Neutrophil (primary cell): ENCODE results near the gene SELENOW.
"Not testable (repeated sequence)": the region's sequence is repeated elsewhere in the genome, so short reads cannot be mapped to it uniquely, and the experiment has no call there.

Source experiments
- H3K27ac ChIP-seq: fragments of 200-600 bp; sonication (generic); 2 replicates; pipeline ENCODE4 v1.5.1; 2016; ENCODE audit warnings: mild to moderate bottlenecking, moderate library complexity
- H3K27me3 ChIP-seq: fragments of 200-600 bp; sonication (generic); 2 replicates; pipeline ENCODE4 v1.6.0; 2016; ENCODE audit warnings: mild to moderate bottlenecking
- H3K36me3 ChIP-seq: fragments of 200-600 bp; sonication (generic); 2 replicates; pipeline ENCODE4 v1.5.1; 2017
- H3K4me1 ChIP-seq, 2 experiments: fragments of 200-600 bp in 1 of 2; sonication (generic) in 1 of 2; 1 replicate in 1 of 2; 2 replicates in 1 of 2; pipeline versions ENCODE4 v1.5.1 to v1.6.1; 2013 to 2016; ENCODE audit warnings: low read depth in 1 of 2, low read length in 1 of 2, mild to moderate bottlenecking in 1 of 2, moderate library complexity in 1 of 2; ENCODE audit not compliant: control insufficient read depth in 1 of 2, insufficient read depth in 1 of 2
- H3K4me3 ChIP-seq, 2 experiments: fragments of 200-600 bp in 1 of 2; sonication (generic) in 1 of 2; 1 replicate in 1 of 2; 2 replicates in 1 of 2; pipeline ENCODE4 v1.5.1; 2013 to 2016; ENCODE audit warnings: low read depth in 1 of 2, low read length in 1 of 2, mild to moderate bottlenecking in 1 of 2, moderate library complexity in 1 of 2
- H3K9me3 ChIP-seq: fragments of 200-600 bp; sonication (generic); 2 replicates; pipeline ENCODE4 v1.5.1; 2016
- CTCF ChIP-seq: fragments of 200-600 bp; sonication (generic); IDR thresholded peaks from 2 replicates; pipeline ENCODE4 v1.5.1; 2016; ENCODE audit warnings: antibody characterized with exemption

The SELENOW gene

DNA sequence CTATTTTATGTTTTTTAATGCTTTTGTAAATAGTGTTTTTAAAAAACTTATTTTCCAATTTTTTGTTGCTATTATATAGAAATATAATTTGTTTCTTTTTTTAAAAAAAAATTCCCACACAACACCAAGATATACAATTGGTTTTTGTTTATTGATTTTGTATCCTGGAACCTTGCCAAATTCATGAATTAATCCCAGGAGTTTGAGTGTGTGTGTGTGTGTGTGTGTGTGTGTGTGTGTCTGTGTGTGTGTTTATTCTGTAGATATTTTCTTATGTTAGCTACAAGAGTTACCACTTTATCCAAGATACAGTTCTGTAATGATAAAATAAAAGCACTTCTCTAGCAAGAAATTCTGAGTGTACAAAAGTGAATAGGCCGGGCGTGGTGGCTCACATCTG is 18.3 kb downstream of the SELENOW start:
- no peaks in the 10 kb centered on the region for H3K9me3 ChIP-seq
- no peak for TF ChIP-seq CTCF
- peaks cover 13% of the 10 kb centered on the region for H3K27me3 ChIP-seq
- no peak overlapping the region for H3K27ac ChIP-seq
- no peaks in the 10 kb centered on the region for H3K36me3 ChIP-seq
- no peaks in the 10 kb centered on the region for H3K4me1 ChIP-seq
- no peak overlapping the region for H3K4me3 ChIP-seq

GRCh38 chr19:47797996-47798903 is 19.7 kb downstream of the SELENOW start:
- TF ChIP-seq CTCF, result no peak

DNA sequence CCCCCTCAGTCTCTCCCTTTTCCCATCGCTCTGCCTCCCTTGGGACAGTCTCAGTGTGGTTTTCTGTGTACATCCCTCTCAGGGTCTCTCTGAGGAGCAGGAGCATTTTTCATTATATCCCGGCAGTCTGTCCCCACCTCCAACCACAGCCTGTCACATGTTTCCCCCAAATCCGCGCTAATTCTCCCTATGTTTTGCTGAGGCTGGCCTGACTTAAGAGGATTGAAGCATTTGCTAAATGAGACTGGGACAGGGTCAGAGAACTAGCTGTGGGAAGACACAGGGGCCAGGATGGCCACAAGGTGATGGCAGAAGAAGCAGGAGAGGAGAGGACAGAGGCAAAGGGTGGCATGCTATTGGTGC is 20.4 kb downstream of the SELENOW start:
- no peaks in the 10 kb centered on the region for H3K9me3 ChIP-seq
- no peaks in the 10 kb centered on the region for H3K36me3 ChIP-seq
- no peak overlapping the region for H3K27ac ChIP-seq
- H3K4me1 ChIP-seq, result no peaks in the 10 kb centered on the region
- no peak overlapping the region for H3K4me3 ChIP-seq
- peaks cover 13% of the 10 kb centered on the region for H3K27me3 ChIP-seq
- TF ChIP-seq CTCF, result no peak

More at GRCh38 chr19:47797996-47798903, 19.7 kb downstream of the SELENOW start:
- no peaks in the 10 kb centered on the region for H3K4me1 ChIP-seq
- no peak overlapping the region for H3K27ac ChIP-seq
- no peak overlapping the region for H3K4me3 ChIP-seq
- H3K9me3 ChIP-seq, result no peaks in the 10 kb centered on the region
- H3K36me3 ChIP-seq, result no peaks in the 10 kb centered on the region
- H3K27me3 ChIP-seq, result peaks cover 13% of the 10 kb centered on the region

DNA sequence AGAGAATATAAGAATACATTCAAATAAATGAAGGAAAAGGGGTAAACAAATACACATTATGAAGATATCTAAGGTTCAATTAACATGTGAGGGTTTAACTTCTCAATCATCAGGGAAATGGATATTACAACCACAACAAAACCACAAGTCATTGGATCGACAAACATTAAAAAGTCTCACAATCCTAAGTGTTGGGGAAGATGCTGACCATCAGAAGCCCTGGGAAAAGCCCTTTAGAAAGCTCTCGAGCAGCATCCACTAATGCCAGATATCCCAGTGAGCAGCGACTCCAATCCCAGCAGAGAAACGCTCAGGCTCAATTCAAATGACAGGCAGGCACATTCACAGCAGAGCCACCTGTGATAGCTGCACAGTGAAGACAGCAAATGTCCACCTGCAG is 22.8 kb downstream of the SELENOW start:
- H3K27me3 ChIP-seq, result peaks cover 13% of the 10 kb centered on the region
- H3K4me3 ChIP-seq, result no peak overlapping the region
- H3K9me3 ChIP-seq, result no peaks in the 10 kb centered on the region
- no peak overlapping the region for H3K27ac ChIP-seq
- TF ChIP-seq CTCF, result no peak
- H3K4me1 ChIP-seq, result no peaks in the 10 kb centered on the region
- H3K36me3 ChIP-seq, result no peaks in the 10 kb centered on the region

DNA sequence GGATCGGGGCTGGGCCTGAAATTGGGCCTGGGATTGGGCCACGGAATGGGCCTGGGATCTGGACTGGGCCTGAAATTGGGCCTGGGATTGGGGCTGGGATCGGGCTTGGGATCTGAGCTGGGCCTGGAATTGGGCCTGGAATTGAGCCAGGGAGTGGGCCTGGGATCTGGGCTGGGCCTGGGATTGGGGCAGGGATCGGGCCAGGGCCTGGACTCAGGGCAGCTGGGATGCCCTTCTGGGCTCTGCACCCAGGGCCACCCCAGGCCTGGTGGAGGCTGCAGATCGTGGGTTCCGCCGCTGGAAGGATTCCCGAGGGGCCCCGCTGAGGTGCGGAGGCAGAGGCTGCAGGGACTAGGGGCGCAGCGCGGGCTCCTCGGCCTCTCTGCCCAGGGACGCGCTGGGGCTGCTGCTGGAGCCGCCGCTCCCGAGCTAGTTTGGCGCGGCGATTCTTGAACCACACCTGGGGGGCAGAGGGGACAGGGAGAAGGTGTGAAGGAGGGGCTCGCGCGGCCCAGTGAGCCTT is 24.1 kb downstream of the SELENOW start:
- Histone ChIP-seq H3K36me3 (no peaks in the 10 kb centered on the region), H3K27me3 (peaks cover 13% of the 10 kb centered on the region), H3K9me3 (no peaks in the 10 kb centered on the region), H3K27ac (no peak overlapping the region), H3K4me3 (no peak overlapping the region), H3K4me1 (no peaks in the 10 kb centered on the region)
- TF ChIP-seq CTCF, result no peak

DNA sequence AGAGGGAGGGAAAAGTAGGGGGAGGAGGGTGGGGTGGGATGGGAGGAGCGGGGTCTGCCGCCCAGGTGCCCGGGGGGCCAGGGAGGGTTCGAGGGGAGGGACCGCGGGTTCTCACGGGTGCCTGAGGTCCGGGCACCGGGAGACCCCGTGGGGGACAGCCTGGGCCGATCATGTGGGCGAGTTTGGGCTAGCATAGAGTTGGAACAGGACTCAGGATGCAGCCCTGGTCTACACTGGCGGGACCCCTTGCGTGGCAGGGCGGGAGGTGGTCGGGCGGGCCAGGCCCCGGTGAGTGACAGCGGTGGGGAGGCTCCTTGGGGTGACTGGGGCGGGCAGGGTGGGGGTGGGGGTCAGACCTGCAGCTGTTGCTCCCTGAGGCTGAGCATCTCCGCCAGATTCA is 24.6 kb downstream of the SELENOW start:
- not testable (repeated sequence) for H3K9me3 ChIP-seq, H3K27me3 ChIP-seq, H3K27ac ChIP-seq, H3K36me3 ChIP-seq, H3K4me3 ChIP-seq, H3K4me1 ChIP-seq

DNA sequence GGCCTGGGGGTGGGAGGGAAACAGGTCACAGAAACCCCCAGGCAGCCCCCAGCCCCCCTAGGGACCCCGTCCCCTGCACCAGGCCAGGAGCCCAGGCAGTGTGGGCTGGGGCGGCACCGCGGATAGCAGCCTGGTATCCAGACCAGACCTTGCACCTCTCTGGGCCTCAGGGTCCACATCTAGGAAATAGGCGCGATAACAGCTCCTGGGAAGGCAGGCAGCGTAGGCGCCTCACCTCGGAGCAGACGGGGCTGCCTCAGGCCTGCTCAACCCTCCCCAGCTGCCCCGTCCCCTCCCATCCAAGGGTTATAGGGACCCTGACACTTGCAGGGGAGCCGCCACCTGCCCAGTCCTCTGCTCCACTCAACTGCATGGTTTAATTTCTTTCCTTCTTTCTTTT is 25.2 kb downstream of the SELENOW start:
- not testable (repeated sequence) for H3K27me3 ChIP-seq, H3K4me1 ChIP-seq, H3K4me3 ChIP-seq, H3K9me3 ChIP-seq, H3K27ac ChIP-seq, H3K36me3 ChIP-seq

GRCh38 chr19:47804451-47804850 is 25.9 kb downstream of the SELENOW start, which contains the start of gene TPRX1:
TPRX1 (minus strand) TSS chr19:47804551; CDS start chr19:47804539, 12 bp downstream.
- H3K9me3 ChIP-seq, H3K4me3 ChIP-seq, H3K27me3 ChIP-seq, H3K36me3 ChIP-seq, H3K27ac ChIP-seq, H3K4me1 ChIP-seq: not testable (repeated sequence)
